Islet of Langerhans (tissue), 1 donor: ENCODE data around the gene TACC3.

Source experiments
- FAIRE-seq: peaks from one replicate; lab custom pipeline; 2011; peaks lifted over from hg19 to GRCh38; lab: Jason Lieb, UNC

TACC3 gene

GRCh38 chr4:1793940-1794808, 72.9 kb downstream of the TACC3 start:
- no peak for FAIRE-seq
